Immature natural killer cell (primary cell): Measurements from ENCODE around the gene MYL12A. TPM values are rescaled to one million over a fixed set of nuclear protein-coding genes. Genes with fewer than 3 reads are reported as not detected.
"Not testable (repeated sequence)": the region's sequence is repeated elsewhere in the genome, so short reads cannot be mapped to it uniquely, and the experiment has no call there.

ENCODE experiments used
- DNase-seq, 3 donors: peaks; one replicate each; pipeline ENCODE4 v3.0.0; 2022; ENCODE audit warnings: mixed read lengths in 1 of 3
- H3K27ac Mint-ChIP-seq, 6 donors: one replicate each; pipeline ENCODE4 v1.8.0; 2020; ENCODE audit warnings: mixed read lengths in 6 of 6, mild to moderate bottlenecking in 5 of 6, inconsistent platforms in 4 of 6, moderate library complexity in 3 of 6
- H3K27me3 Mint-ChIP-seq, 3 donors: one replicate each; pipeline ENCODE4 v1.8.0; 2020 to 2021; ENCODE audit warnings: low read depth in 3 of 3, mild to moderate bottlenecking in 3 of 3, mixed read lengths in 3 of 3, moderate library complexity in 3 of 3, inconsistent platforms in 1 of 3
- H3K36me3 Mint-ChIP-seq, 3 donors: one replicate each; pipeline ENCODE4 v1.8.0; 2020; ENCODE audit warnings: mixed read lengths in 3 of 3, inconsistent platforms in 2 of 3, mild to moderate bottlenecking in 2 of 3
- H3K4me1 Mint-ChIP-seq, 2 donors: one replicate each; pipeline ENCODE4 v1.8.0; 2020; ENCODE audit warnings: inconsistent platforms in 2 of 2, mild to moderate bottlenecking in 2 of 2, mixed read lengths in 2 of 2, moderate library complexity in 1 of 2
- H3K4me3 Mint-ChIP-seq, 5 donors: one replicate each; pipeline ENCODE4 v1.8.0; 2020; ENCODE audit warnings: mild to moderate bottlenecking in 5 of 5, mixed read lengths in 5 of 5, inconsistent platforms in 3 of 5, moderate library complexity in 3 of 5
- H3K9me3 Mint-ChIP-seq, 6 donors: one replicate each; pipeline ENCODE4 v1.8.0; 2020; ENCODE audit warnings: mild to moderate bottlenecking in 6 of 6, mixed read lengths in 6 of 6, inconsistent platforms in 4 of 6, moderate library complexity in 3 of 6
- polyA plus RNA-seq, 3 donors: library from polyadenylated mRNA; unstranded; fragments of 300-500 nt; fragmentation: Illumina TruSeq; gene quantifications; one replicate each; pipeline ENCODE4 v1.2.3, GENCODE V29; 2021

MYL12A gene
- polyA plus RNA-seq: 1,000 to 10,000 TPM; 2,810 to 4,711 (median 3,144) TPM

DNA sequence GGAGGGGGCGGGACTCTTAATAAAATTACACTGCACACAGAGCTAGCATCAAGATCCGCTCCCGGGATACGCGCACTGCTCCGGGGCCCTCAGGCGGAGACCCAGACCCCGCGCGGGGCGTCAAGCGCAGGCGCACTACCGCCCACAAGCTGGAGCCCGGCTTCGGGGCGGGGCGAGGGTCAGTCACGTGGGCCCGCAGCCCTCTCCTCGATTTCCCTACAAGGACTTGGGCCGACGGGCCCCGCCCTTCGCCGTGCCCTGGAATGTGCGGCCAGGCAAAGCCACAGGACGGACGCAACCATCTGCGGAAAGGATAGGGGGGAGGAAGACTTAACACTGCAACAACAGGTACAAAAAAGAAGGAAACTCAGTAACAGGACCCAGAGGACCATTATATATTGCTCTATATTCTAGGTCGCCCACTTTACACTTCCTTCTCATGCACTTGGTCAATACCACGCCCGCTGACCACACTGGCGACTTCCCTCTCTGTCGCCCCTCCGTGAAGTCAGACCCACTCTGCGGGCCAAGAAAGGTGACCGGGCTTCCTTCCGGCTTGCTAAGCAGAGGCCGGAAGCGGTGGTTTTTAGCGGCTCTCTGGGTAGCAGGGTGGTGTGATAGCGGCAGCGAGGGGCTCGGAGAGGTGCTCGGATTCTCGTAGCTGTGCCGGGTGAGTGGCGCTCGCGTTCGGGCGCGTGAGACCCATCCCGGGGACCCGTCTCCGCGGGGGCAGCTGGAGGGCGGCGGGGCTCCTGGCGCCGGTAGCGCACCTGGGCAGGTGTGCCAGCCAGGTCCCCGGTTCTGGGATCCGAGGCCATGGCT lies at the start of gene MYL12A:
Gene MYL12A, plus strand, starts transcription at position 562 of the 822 bp plus-strand sequence. CDS start 5,447 bp downstream, outside the sequence.
- Mint-ChIP-seq H3K4me3 (peak within 1 kb of the TSS; percentile 88 to 99 (median 96)), H3K36me3 (peaks cover 7 to 18% (median 11%) of the 10 kb centered on the region in 3 donors), H3K27me3 (peaks cover 11 to 32% (median 30%) of the 10 kb centered on the region in 3 donors), H3K27ac (peak within 1 kb of the TSS; percentile 96 to 99 (median 99)), H3K4me1 (peaks cover 56 to 77% of the 10 kb centered on the region in 2 donors), H3K9me3 (no peaks in the 10 kb centered on the region)
- DNase-seq: peak; percentile 93

DNA sequence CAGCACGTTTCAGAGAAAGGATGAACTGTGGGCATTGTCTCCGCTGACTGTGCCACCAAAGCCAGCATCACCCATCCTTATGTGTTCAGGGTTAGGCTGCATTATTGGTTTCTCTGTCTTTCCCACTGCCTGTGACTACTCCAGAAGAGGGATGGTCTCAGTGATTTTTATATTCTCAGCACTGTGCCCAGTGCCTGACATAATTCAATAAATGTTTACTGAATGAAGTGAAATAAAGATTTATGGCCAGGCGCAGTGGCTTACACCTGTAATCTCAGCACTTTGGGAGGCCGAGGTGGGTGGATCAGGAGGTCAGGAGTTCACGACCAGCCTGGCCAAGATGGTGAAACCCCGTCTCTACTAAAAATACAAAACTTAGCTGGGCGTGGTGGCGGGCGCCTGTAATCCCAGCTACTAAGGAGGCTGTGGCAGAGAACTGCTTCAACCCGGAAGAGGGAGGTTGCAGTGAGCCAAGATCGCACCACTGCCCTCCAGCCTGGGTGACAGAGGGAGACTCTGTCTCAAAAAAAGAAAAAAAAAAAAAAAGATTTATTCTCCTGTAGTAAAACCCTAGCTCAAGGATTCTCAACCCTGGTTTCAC lies 49.2 kb upstream of the MYL12A start:
- H3K36me3 Mint-ChIP-seq: peaks cover 6 to 14% (median 8%) of the 10 kb centered on the region in 3 donors
- DNase-seq, H3K4me3 Mint-ChIP-seq, H3K9me3 Mint-ChIP-seq, H3K4me1 Mint-ChIP-seq, H3K27ac Mint-ChIP-seq, H3K27me3 Mint-ChIP-seq: not testable (repeated sequence)

DNA sequence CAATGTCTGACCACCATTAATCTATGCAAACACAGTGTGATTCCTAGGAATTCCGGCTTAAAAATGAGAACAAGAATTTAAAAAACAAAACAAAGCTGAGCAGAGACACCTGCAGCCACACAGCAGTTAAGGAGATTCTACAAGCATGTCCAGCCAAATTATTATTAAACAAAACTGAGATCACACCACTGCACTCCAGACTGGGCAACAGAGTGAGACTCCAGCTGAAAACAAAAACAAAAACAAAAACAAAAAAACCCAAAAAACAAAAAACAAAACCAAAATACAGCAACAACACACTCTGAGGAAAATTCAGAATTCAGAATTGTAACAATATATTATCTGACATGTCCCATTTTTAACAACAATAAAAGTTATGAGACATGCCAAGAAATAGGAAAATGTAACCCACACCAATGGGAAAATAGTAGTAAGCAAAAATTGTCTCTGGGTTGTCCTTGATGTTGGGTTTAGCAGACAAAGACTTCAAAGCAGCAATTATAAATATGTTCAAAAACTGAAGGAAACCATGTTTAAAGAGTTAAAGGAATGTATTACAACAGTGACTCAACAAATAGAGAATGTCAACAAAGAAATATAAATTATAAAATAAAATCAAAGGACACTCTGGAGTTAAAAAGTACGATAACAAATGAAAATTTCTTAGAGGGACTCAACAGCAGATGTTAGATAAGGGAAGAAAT lies 47.5 kb upstream of the MYL12A start:
- Mint-ChIP-seq H3K27ac (no peak overlapping the region), H3K4me1 (no peaks in the 10 kb centered on the region), H3K4me3 (no peak overlapping the region), H3K9me3 (peaks cover 4 to 21% (median 10%) of the 10 kb centered on the region in 6 donors), H3K27me3 (peaks cover 0 to 6% (median 3%) of the 10 kb centered on the region in 3 donors), H3K36me3 (peaks cover 12 to 29% (median 14%) of the 10 kb centered on the region in 3 donors)
- DNase-seq: no peak

DNA sequence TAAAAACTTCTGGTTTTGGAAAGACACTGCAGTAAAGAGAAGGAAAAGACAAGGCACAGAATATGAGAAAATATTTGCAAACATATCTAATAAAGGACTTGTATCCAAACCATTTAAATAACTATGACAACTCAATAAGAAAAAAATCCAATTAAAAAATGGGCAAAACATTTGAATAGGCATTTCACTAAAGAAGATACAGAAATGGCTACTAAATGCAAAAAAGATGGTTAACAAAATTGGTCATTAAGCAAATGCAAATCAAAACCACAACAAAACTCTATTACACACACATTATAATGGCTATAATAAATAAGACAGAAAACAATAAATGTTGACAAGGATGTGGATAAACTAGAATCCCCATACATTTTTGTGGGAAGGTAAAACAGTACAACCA lies 42.4 kb upstream of the MYL12A start:
- DNase-seq: no peak
- peaks cover 4 to 21% (median 12%) of the 10 kb centered on the region in 6 donors for H3K9me3 Mint-ChIP-seq
- peaks cover 19 to 29% (median 22%) of the 10 kb centered on the region in 3 donors for H3K36me3 Mint-ChIP-seq
- H3K27ac Mint-ChIP-seq: no peak overlapping the region
- peaks cover 0 to 7% of the 10 kb centered on the region in 2 donors for H3K4me1 Mint-ChIP-seq
- H3K27me3 Mint-ChIP-seq: peaks cover 0 to 8% (median 0%) of the 10 kb centered on the region in 3 donors
- H3K4me3 Mint-ChIP-seq: no peak overlapping the region

DNA sequence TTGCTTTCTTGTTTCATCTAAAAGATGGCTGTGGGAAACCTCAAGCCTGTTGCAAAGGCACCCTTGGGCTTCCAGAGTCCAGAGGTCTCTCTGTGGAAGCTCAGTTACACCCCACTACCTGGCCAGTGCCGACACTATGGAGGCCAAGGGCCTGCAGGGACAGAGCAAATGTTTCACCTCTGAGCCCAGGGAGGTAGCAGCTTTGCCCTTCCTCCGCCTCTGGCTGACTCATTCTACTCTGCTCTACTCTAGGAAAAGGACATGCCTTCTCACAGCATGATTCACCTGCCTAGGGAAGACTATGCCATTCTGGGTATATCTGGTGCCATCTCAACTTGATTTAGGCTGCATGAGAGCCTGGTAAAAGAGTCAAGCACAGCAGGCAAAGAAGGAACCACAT lies 40.0 kb upstream of the MYL12A start:
- H3K4me3 Mint-ChIP-seq: no peak overlapping the region
- no peak overlapping the region for H3K27ac Mint-ChIP-seq
- H3K4me1 Mint-ChIP-seq: peaks cover 0 to 13% of the 10 kb centered on the region in 2 donors
- peaks cover 0 to 4% (median 0%) of the 10 kb centered on the region in 3 donors for H3K27me3 Mint-ChIP-seq
- peaks cover 14 to 22% (median 16%) of the 10 kb centered on the region in 3 donors for H3K36me3 Mint-ChIP-seq
- no peak for DNase-seq
- peaks cover 4 to 21% (median 10%) of the 10 kb centered on the region in 6 donors for H3K9me3 Mint-ChIP-seq

DNA sequence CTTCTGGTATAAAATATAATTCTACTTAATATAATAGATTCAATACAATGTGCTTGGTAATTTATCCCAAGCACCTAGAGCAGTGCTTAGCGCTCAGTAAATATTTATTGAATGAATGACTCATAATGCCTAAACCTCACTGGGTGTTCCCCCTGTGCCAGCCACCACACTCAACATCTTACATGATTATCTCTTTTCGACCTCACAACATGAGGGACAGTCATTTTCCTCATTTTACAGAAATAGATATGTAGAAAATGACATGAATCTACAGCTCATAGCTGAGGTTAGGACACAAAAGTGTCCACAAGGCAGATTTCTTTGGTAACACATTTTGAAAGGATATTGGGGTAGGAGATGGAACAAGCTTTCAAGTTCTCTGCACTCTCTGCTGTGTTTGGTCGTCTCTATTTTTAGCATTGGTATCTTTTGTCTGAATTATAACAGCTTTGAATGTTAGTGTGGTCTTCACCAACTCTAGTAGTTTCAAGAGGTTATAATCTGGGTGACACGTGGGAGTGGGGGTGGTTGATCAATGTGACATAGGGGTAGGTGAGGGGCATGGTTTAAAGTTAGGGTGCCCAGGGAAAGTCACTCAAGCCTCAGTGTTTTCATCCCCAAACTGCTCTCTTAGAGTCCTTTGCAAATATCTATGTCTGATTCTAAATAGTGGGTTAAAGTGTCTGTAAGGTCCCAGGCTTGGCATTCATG lies 37.6 kb upstream of the MYL12A start:
- Mint-ChIP-seq H3K4me3 (no peak overlapping the region), H3K36me3 (peaks cover 3 to 11% (median 9%) of the 10 kb centered on the region in 3 donors), H3K27ac (no peak overlapping the region), H3K9me3 (peaks cover 0 to 9% (median under 1%) of the 10 kb centered on the region in 6 donors), H3K27me3 (peaks cover 0 to 2% (median 0%) of the 10 kb centered on the region in 3 donors), H3K4me1 (peaks cover 7 to 32% of the 10 kb centered on the region in 2 donors)
- no peak for DNase-seq

DNA sequence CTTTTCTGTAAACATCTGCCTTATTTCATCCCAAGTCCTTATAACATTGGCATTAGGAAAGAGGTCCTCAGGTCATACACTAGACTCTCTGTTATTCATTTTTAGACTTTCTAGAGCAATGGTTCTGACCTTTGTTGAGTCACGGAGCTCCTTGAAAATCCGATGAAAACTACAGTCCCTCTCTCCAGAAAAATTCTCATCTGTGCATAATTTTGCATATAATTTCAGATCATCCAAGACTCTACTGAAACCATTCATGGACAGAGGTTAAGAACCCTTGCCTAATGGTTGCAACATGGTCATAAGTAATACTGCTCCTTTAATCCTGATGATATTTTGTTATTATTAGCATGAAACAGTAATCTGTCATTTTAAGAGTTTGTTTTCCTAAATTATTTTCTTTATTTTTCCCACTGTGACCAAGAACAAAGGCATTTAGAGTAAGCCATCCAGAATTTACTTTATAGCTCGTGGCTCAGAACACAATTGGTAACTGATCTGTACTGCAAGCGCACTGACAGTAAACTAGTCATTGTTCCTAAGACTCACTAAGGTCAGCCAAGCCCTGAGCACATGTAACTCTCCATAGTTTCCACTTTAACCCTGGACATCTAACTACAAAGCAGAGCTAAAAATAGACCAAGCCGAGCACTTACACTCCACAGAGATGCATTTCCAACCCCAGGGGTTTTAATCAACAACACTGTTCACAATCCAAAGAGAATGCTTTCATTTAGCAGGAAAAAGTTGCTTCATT lies 36.2 kb upstream of the MYL12A start:
- Mint-ChIP-seq H3K36me3 (peaks cover 0 to 4% (median 3%) of the 10 kb centered on the region in 3 donors), H3K27me3 (peaks cover 0 to 2% (median 0%) of the 10 kb centered on the region in 3 donors), H3K4me1 (peaks cover 7 to 32% of the 10 kb centered on the region in 2 donors), H3K4me3 (no peak overlapping the region), H3K9me3 (no peaks in the 10 kb centered on the region), H3K27ac (no peak overlapping the region)
- no peak for DNase-seq

DNA sequence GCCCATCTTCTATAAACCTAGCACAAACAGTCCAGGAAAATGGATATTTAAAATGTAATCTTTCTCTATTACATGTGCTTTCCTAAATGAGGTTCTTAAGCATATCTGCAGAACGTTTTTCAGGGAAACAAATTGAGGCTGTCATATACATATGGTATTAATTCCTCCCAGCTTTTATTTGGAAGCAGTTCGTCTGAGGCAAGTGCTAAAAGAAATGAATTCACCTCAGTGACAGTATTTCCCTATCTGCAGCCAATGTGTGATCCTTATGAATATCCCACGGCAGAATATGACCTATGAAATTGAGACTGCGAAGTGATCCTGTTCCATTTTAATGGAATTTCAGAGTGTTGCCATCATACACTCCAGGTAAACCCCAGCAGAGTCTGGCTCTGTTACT lies 34.9 kb upstream of the MYL12A start:
- DNase-seq: no peak
- Mint-ChIP-seq H3K27ac (peak overlapping the region in 1 of 6 donors; percentile 14), H3K27me3 (peaks cover 0 to 2% (median 0%) of the 10 kb centered on the region in 3 donors), H3K4me3 (no peak overlapping the region), H3K36me3 (peaks cover 0 to 4% (median 0%) of the 10 kb centered on the region in 3 donors), H3K4me1 (peaks cover 7 to 32% of the 10 kb centered on the region in 2 donors), H3K9me3 (no peaks in the 10 kb centered on the region)

DNA sequence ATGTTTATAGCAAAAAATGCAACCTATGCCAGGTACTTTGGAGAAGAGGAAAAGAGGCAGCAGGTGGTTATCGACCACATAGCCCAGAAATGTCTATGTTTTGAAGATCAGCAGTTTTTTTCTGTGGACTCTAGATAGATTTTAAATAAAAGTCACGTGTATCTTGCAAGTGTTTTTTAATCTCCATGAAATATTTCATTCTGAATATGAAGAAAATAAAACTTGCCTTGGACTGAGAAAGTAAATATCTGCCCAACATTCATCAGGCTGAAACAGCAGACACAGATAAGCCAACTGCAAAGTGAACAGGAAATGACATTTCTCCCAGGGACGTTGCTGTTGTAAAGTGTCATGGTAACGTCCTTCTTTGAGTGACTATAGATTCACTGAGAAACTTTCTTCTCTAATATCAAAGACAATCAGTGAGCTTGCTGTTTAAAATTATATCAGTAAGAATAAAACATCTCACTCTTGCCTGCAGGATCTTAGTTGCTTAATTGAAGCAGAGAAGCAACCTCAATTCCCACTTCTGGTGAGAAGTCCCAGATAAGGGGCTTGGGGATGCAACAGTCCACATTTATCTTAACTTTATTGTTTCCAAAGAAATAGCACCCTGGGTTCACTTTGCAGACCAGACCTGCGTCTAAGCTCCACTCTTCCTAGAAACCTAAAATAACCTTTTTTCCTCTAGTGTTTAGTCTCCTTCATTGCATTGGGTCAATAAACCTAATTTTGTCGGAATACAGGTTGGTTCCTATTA lies 34.1 kb upstream of the MYL12A start:
- Mint-ChIP-seq H3K27ac (peak overlapping the region in 3 of 6 donors; percentile 14 to 33 (median 25)), H3K4me1 (peaks cover 7 to 32% of the 10 kb centered on the region in 2 donors), H3K27me3 (peaks cover 0 to 2% (median 0%) of the 10 kb centered on the region in 3 donors), H3K4me3 (peak overlapping the region in 1 of 5 donors; percentile 30), H3K36me3 (peaks cover 0 to 4% (median 0%) of the 10 kb centered on the region in 3 donors), H3K9me3 (no peaks in the 10 kb centered on the region)
- peak in 2 of 3 donors; percentile 11 to 12 for DNase-seq

DNA sequence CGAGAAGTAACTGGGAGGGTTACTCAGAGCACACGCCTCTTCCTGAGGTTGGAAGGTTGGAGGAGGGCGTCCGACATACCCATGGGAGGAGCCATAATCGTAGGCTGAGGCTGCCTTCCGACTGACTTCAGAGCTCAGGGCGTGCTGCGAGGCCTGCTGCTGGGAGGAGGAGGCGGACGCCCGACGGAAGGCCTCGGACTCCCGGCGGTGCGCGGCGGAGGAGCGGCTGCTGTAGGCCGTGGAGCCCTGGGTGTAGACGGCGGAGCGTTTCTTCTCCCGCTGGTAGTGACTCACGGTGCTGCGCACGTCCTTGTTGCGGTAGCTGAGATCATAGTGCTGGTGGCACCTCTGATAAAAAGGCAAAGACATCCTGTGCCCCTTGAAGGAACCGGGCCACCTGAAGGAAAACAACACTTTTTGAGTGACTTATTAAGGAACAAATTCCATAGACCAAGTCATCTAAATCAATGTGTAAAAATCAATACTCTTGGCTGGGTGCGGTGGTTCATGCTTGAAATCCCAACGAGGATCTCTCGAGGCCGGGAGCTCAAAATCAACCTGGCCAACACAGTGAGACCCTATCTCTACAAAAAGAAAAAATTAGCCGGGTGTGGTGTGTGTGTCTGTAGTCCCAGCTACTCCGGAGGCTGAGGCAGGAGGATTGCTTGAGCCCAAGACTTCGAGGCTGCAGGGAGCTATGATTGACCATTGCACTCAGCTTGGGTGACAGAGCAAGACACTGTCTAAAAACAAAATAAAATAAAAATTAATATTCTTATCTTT lies 32.6 kb upstream of the MYL12A start:
- Mint-ChIP-seq H3K4me3 (no peak overlapping the region), H3K4me1 (peaks cover 7 to 27% of the 10 kb centered on the region in 2 donors), H3K27ac (no peak overlapping the region), H3K27me3 (peaks cover 0 to 2% (median 0%) of the 10 kb centered on the region in 3 donors), H3K36me3 (peaks cover 0 to 4% (median 0%) of the 10 kb centered on the region in 3 donors), H3K9me3 (no peaks in the 10 kb centered on the region)
- DNase-seq: no peak

DNA sequence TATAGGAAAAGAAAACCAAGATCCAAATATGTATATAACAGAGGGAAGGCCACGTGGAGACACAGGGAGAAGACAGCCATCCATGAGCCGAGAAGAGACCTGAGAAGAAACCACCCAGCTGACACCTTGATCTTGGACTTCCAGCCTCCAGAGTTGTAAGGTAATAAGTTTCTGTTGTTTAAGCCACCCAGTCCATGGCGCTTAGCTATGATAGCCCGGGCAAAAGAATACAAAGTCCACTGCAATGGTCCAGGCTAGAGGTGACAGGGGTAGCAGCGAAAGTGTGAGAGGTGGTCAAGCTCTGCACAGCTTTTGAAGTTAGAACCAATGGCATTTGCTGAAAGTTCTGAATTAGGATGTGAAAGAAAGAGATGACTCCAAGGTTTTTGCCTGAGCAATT lies 30.6 kb upstream of the MYL12A start:
- DNase-seq: no peak
- Mint-ChIP-seq H3K36me3 (peaks cover 0 to 4% (median 0%) of the 10 kb centered on the region in 3 donors), H3K27ac (peak overlapping the region in 1 of 6 donors; percentile 24), H3K9me3 (no peaks in the 10 kb centered on the region), H3K4me3 (no peak overlapping the region), H3K4me1 (peaks cover 7 to 20% of the 10 kb centered on the region in 2 donors), H3K27me3 (peaks cover 0 to 3% (median 0%) of the 10 kb centered on the region in 3 donors)
